GM20000 (cell line): ENCODE measurements around the gene S100G.

Experiments used
- DNase-seq: peaks from one replicate; pipeline ENCODE4 v3.0.0; 2012; ENCODE audit warnings: low spot score
- CTCF ChIP-seq: IDR thresholded peaks from 2 replicates; pipeline ENCODE4 v1.5.1; 2012; ENCODE audit warnings: mild to moderate bottlenecking, control low read depth; ENCODE audit errors: extremely low read depth, missing control alignments

The S100G gene

GRCh38 chrX:16664626-16665025 is 14.7 kb downstream of the S100G start:
- DNase-seq = no peak
- TF ChIP-seq CTCF = no peak

- no peak for DNase-seq
- no peak for TF ChIP-seq CTCF
Measured at GRCh38 chrX:16665089-16665488, 15.1 kb downstream of the S100G start.

- no peak for TF ChIP-seq CTCF
- DNase-seq = no peak
Measured at GRCh38 chrX:16666541-16666940, 16.6 kb downstream of the S100G start.

GRCh38 chrX:16671005-16671404 is 21.0 kb downstream of the S100G start:
- TF ChIP-seq CTCF = no peak
- no peak for DNase-seq

- no peak for TF ChIP-seq CTCF
Measured at GRCh38 chrX:16678689-16679088, 28.7 kb downstream of the S100G start.

GRCh38 chrX:16683007-16683664 is 33.2 kb downstream of the S100G start:
- TF ChIP-seq CTCF = no peak
- DNase-seq = no peak

More at GRCh38 chrX:16678689-16679088, 28.7 kb downstream of the S100G start:
- DNase-seq = no peak

GRCh38 chrX:16687514-16687913 is 37.6 kb downstream of the S100G start:
- no peak for TF ChIP-seq CTCF
- DNase-seq = no peak
